NCI-H774 (cell line): ENCODE data around the gene PLD2.
"Not testable (repeated sequence)": the region's sequence is repeated elsewhere in the genome, so short reads cannot be mapped to it uniquely, and the experiment has no call there.

ENCODE experiments used
- DNase-seq: peaks from one replicate; lab custom pipeline; 2025; lab: John Stamatoyannopoulos, UW

The PLD2 gene

GRCh38 chr17:4836221-4836620 is 29.3 kb downstream of the PLD2 start:
- no peak for DNase-seq

GRCh38 chr17:4837471-4838308 is 30.7 kb downstream of the PLD2 start:
- DNase-seq, result no peak

- DNase-seq, result no peak
These were observed 31.4 kb downstream of the PLD2 start for GRCh38 chr17:4838309-4838785.

GRCh38 chr17:4839221-4839620 is 32.3 kb downstream of the PLD2 start:
- DNase-seq, result no peak

- DNase-seq, result no peak
These were observed 33.3 kb downstream of the PLD2 start for GRCh38 chr17:4839965-4840892.

- no peak for DNase-seq
These were observed 33.9 kb downstream of the PLD2 start for GRCh38 chr17:4840893-4841242.

- DNase-seq, result no peak
These were observed 35.4 kb downstream of the PLD2 start for GRCh38 chr17:4842376-4842775.

- DNase-seq, result no peak
These were observed 36.5 kb downstream of the PLD2 start for GRCh38 chr17:4843321-4844000.

GRCh38 chr17:4845118-4845517 is 38.2 kb downstream of the PLD2 start:
- DNase-seq, result no peak

GRCh38 chr17:4846635-4847390 is 39.9 kb downstream of the PLD2 start:
- no peak for DNase-seq

GRCh38 chr17:4849011-4849536 is 42.1 kb downstream of the PLD2 start:
- DNase-seq, result no peak

GRCh38 chr17:4850246-4850645 is 43.3 kb downstream of the PLD2 start:
- DNase-seq, result no peak

- DNase-seq, result no peak
These were observed 44.1 kb downstream of the PLD2 start for GRCh38 chr17:4851084-4851483.

GRCh38 chr17:4852567-4853207 is 45.7 kb downstream of the PLD2 start:
- no peak for DNase-seq

- no peak for DNase-seq
These were observed 46.3 kb downstream of the PLD2 start for GRCh38 chr17:4853208-4853671.

GRCh38 chr17:4854111-4854681 is 47.2 kb downstream of the PLD2 start:
- no peak for DNase-seq

- DNase-seq, result no peak
These were observed 49.5 kb downstream of the PLD2 start for GRCh38 chr17:4856271-4856936.

GRCh38 chr17:4856937-4857314 is 50.0 kb downstream of the PLD2 start:
- no peak for DNase-seq

GRCh38 chr17:4857347-4857746 is 50.4 kb downstream of the PLD2 start:
- not testable (repeated sequence) for DNase-seq
